GM12878 (cell line): ENCODE measurements around the gene ERC2. TPM values are rescaled to one million over a fixed set of nuclear protein-coding genes. Genes with fewer than 3 reads are reported as not detected.

Source experiments
- ATAC-seq: fragments of 200-7000 bp; cut with Tn5 transposase; 3 replicates; pipeline ENCODE4 v1.9.1; 2020; ENCODE audit warnings: mild to moderate bottlenecking, moderate library complexity
- BruUV-seq: library from RNA; stranded (reverse); fragments of 400-500 nt; replicated peaks from 2 replicates; lab custom pipeline; 2021; lab: Mats Ljungman, UMichigan
- CTCF ChIA-PET: fragments of 300-600 bp; sonication (Branson Sonifier 250); formaldehyde crosslinking; extraction: SDS; loops from one replicate; lab custom pipeline; 2021; ENCODE audit warnings: inconsistent platforms; lab: Yijun Ruan, JAX
- POLR2A ChIA-PET: fragments of 350-600 bp; formaldehyde crosslinking; extraction: SDS; loops from one replicate; lab custom pipeline; 2021; ENCODE audit warnings: inconsistent platforms; lab: Charles Lee
- RAD21 ChIA-PET: fragments of 300-600 bp; sonication (Branson Sonifier 250); formaldehyde crosslinking; loops from one replicate; lab custom pipeline; 2023; ENCODE audit warnings: antibody characterized with exemption; ENCODE audit not compliant: unreplicated experiment; lab: Charles Lee
- SMC1A ChIA-PET: fragments of 300-600 bp; sonication (Branson Sonifier 250); formaldehyde crosslinking; loops from one replicate; lab custom pipeline; 2023; ENCODE audit not compliant: unreplicated experiment, uncharacterized antibody; lab: Charles Lee
- DNase-seq: peaks from one replicate; pipeline ENCODE4 v3.0.0-alpha.2; 2011; ENCODE audit warnings: low read depth, low spot score
- FAIRE-seq: peaks from 3 replicates; lab custom pipeline; 2011; peaks lifted over from hg19 to GRCh38; lab: Jason Lieb, UNC
- H2AFZ ChIP-seq: 2 replicates; pipeline ENCODE4 v1.6.0; 2011; ENCODE audit warnings: low read depth, low read length, control low read depth; ENCODE audit not compliant: control insufficient read depth
- H3K27ac ChIP-seq: 2 replicates; pipeline ENCODE4 v1.5.1; 2011; ENCODE audit warnings: control low read depth; ENCODE audit not compliant: control insufficient read depth, insufficient read depth
- H3K27me3 ChIP-seq, 2 experiments: replicated peaks in 1 of 2; 2 replicates each; pipeline versions ENCODE4 v1.6.0 to v1.6.1; 2011; ENCODE audit warnings: low read length in 1 of 2; ENCODE audit not compliant: control insufficient read depth in 2 of 2, insufficient read depth in 2 of 2
- H3K36me3 ChIP-seq, 2 experiments: 2 replicates each; pipeline ENCODE4 v1.5.1; 2011; ENCODE audit warnings: low read length in 1 of 2; ENCODE audit not compliant: control insufficient read depth in 2 of 2, insufficient read depth in 2 of 2
- H3K4me1 ChIP-seq: 2 replicates; pipeline ENCODE4 v1.6.1; 2011; ENCODE audit warnings: mild to moderate bottlenecking, low read length, moderate library complexity, mixed read lengths; ENCODE audit not compliant: control insufficient read depth, insufficient read depth
- H3K4me2 ChIP-seq: 2 replicates; pipeline ENCODE4 v1.6.0; 2011; ENCODE audit warnings: control low read depth; ENCODE audit not compliant: control insufficient read depth, insufficient read depth
- H3K4me3 ChIP-seq: fragments of 200-600 bp; sonication (generic); 2 replicates; pipeline ENCODE4 v1.5.1; 2016
- H3K79me2 ChIP-seq: 2 replicates; pipeline ENCODE4 v1.6.0; 2011; ENCODE audit warnings: low read length; ENCODE audit not compliant: control insufficient read depth, insufficient read depth
- H3K9ac ChIP-seq: 2 replicates; pipeline ENCODE4 v1.8.0; 2011; ENCODE audit warnings: low read length, control low read depth, mixed read lengths; ENCODE audit not compliant: control insufficient read depth, insufficient read depth
- H3K9me3 ChIP-seq: replicated peaks from 3 replicates; pipeline ENCODE4 v1.5.1; 2011; ENCODE audit warnings: mild to moderate bottlenecking, low read length; ENCODE audit not compliant: control insufficient read depth, insufficient read depth
- H4K20me1 ChIP-seq: 2 replicates; pipeline ENCODE4 v1.6.0; 2011; ENCODE audit not compliant: control insufficient read depth, insufficient read depth
- ATF2 ChIP-seq: IDR thresholded peaks from 2 replicates; pipeline ENCODE4 v1.6.1; 2012; ENCODE audit warnings: low read length, inconsistent platforms
- CHD2 ChIP-seq: IDR thresholded peaks from 2 replicates; pipeline ENCODE4 v1.6.1; 2011; ENCODE audit warnings: low read depth, low read length, improper control_type of control experiment, borderline replicate concordance
- CHD4 ChIP-seq: fragments of 200-600 bp; sonication (generic); IDR thresholded peaks from 2 replicates; pipeline ENCODE4 v1.6.1; 2016; ENCODE audit warnings: mild to moderate bottlenecking
- EGR1 ChIP-seq, 2 experiments: IDR thresholded peaks; 1 replicate in 1 of 2; 2 replicates in 1 of 2; pipeline ENCODE4 v1.6.1; 2011 to 2012; ENCODE audit warnings: low read depth in 2 of 2, low read length in 2 of 2, borderline replicate concordance in 1 of 2, mild to moderate bottlenecking in 1 of 2, moderate library complexity in 1 of 2
- HDGF ChIP-seq: fragments of 450-650 bp; IDR thresholded peaks from 2 replicates; pipeline ENCODE4 v1.6.1; 2016; ENCODE audit warnings: antibody characterized with exemption
- IKZF1 ChIP-seq: fragments of 450-650 bp; conservative IDR thresholded peaks from 2 replicates; pipeline ENCODE4 v1.6.1; 2017; ENCODE audit warnings: antibody characterized with exemption, mild to moderate bottlenecking
- NFXL1 ChIP-seq: fragments of 450-650 bp; IDR thresholded peaks from 2 replicates; pipeline ENCODE4 v1.6.1; 2017; ENCODE audit warnings: antibody characterized with exemption, mild to moderate bottlenecking, borderline replicate concordance
- NR2C1 ChIP-seq: fragments of 450-650 bp; IDR thresholded peaks from 2 replicates; pipeline ENCODE4 v1.6.1; 2017; ENCODE audit warnings: antibody characterized with exemption, mild to moderate bottlenecking, moderate library complexity
- PRDM15 ChIP-seq: fragments of 450-650 bp; formaldehyde crosslinking; IDR thresholded peaks from 2 replicates; pipeline ENCODE4 v1.4.0; 2020; ENCODE audit warnings: mild to moderate bottlenecking, moderate library complexity
- SIX5 ChIP-seq: IDR thresholded peaks from 2 replicates; pipeline ENCODE4 v1.6.1; 2011; ENCODE audit warnings: mild to moderate bottlenecking, low read depth, low read length, moderate library complexity; ENCODE audit not compliant: severe bottlenecking
- STAT3 ChIP-seq: IDR thresholded peaks from 2 replicates; pipeline ENCODE4 v1.6.1; 2011; ENCODE audit warnings: low read depth, low read length, improper control_type of control experiment
- ZNF622 ChIP-seq: fragments of 450-650 bp; IDR thresholded peaks from 2 replicates; pipeline ENCODE4 v1.6.1; 2017; ENCODE audit warnings: mild to moderate bottlenecking, inconsistent platforms
- WGBS: methylation state at CpG from one replicate; pipeline ENCODE4 v1.1.6; 2016; ENCODE audit warnings: low lambda C conversion rate; ENCODE audit not compliant: insufficient replicate concordance, insufficient coverage; ENCODE audit errors: missing lambda C conversion rate; 5-methylcytosine and 5-hydroxymethylcytosine counted together
- in situ Hi-C: fragments of 300-500 bp; cut with MboI; formaldehyde crosslinking; loops from 9 replicates; pipeline ENCODE4 v1.14.3; 2018; ENCODE audit warnings: mixed read lengths
- intact Hi-C: fragments of 100-400 bp; cut with micrococcal nuclease; formaldehyde crosslinking; loops from one replicate; pipeline ENCODE4 v1.14.2; 2022; ENCODE audit not compliant: unreplicated experiment
- polyA plus RNA-seq, 11 experiments: library from polyadenylated mRNA; depleted of rRNA in 4 of 11; unstranded in 6 of 11; stranded (reverse) in 5 of 11; fragments of >200 nt; fragmentation: Nextera tagmentation in 4 of 11; fragmentation: Illumina TruSeq in 1 of 11; extraction: Ambion mirVana in 4 of 11; extraction: Trizol in 1 of 11; gene quantifications; 1 replicate in 1 of 11; 2 replicates in 10 of 11; pipeline versions ENCODE4 v1.2.1 to v1.2.3, GENCODE V29; 2011 to 2016; ENCODE audit warnings: inconsistent platforms in 2 of 11, missing spikeins in 2 of 11, low read depth in 1 of 11
- total RNA-seq, 4 experiments: library from RNA; depleted of rRNA in 3 of 4; stranded (reverse); fragments of >200 nt in 3 of 4; fragmentation: Illumina TruSeq in 1 of 4; extraction: Trizol in 1 of 4; gene quantifications; 2 replicates each; pipeline versions ENCODE4 v1.2.1 to v1.2.3, GENCODE V29; 2013 to 2021
- TF ChIP-seq, protein P1 (sequence below): fragments of 450-650 bp; IDR thresholded peaks from 2 replicates; pipeline ENCODE4 v1.6.1; 2017; ENCODE audit warnings: borderline replicate concordance
- TF ChIP-seq, protein P2 (sequence below): IDR thresholded peaks from 2 replicates; pipeline ENCODE4 v1.6.1; 2011; ENCODE audit warnings: mild to moderate bottlenecking, low read depth, low read length, moderate library complexity; ENCODE audit not compliant: insufficient replicate concordance

ERC2 gene
- total and polyA plus RNA-seq, 10 of the 15 experiments (the other 5 are each of a cell fraction or from before 2014, with no cell fraction given), result 0.06 to 1.4 (median 0.12) TPM; not detected in 3

- intact Hi-C loops, result loop anchor here (5.0 kb wide), 2 partner anchors 54 to 69 kb away; no protein-coding TSS in a partner anchor
- Histone ChIP-seq H4K20me1 (no peaks in the 10 kb centered on the region), H3K4me1 (peaks cover 41% of the 10 kb centered on the region), H3K79me2 (no peaks in the 10 kb centered on the region), H3K9me3 (no peaks in the 10 kb centered on the region), H3K9ac (no peak overlapping the region), H3K27me3 (no peaks in the 10 kb centered on the region), H3K4me3 (no peak overlapping the region), H3K36me3 (no peaks in the 10 kb centered on the region), H3K4me2 (no peak overlapping the region), H3K27ac (no peak overlapping the region), H2AFZ (no peak overlapping the region)
- 100% methylated on average over 3 of the region's 3 CpGs for WGBS
- in situ Hi-C loops, result no loop called here
- ATAC-seq (no peak), DNase-seq (no peak), FAIRE-seq (no peak)
- RAD21 ChIA-PET, result interaction anchor here (1.2 to 1.4 kb wide), 2 partner anchors 11 to 65 kb away, joined by 3 to 4 read pairs; no protein-coding TSS in a partner anchor
- BruUV-seq, result no TSS peak
- POLR2A ChIA-PET, result interaction anchor here (0.7 kb wide), 2 partner anchors 14 to 69 kb away, joined by 3 to 4 read pairs; no protein-coding TSS in a partner anchor
- SMC1A ChIA-PET, result interaction anchor here (0.6 to 5.4 kb wide), 10 partner anchors 10 to 120 kb away, joined by 3 to 34 read pairs (median 6); no protein-coding TSS in a partner anchor
- CTCF ChIA-PET, result interaction anchor here (1.2 to 2.9 kb wide), 3 partner anchors 14 to 45 kb away, joined by 6 to 13 read pairs (median 7); no protein-coding TSS in a partner anchor
- TF ChIP-seq SIX5 (no peak), NR2C1 (no peak), NFXL1 (no peak), CHD4 (no peak), IKZF1 (no peak), EGR1 (IDR thresholded peaks at IDR 0.05; ENCODE audit: borderline replicate concordance in 1 of 2, low read depth in 2 of 2, low read length in 2 of 2) (no peak), CHD2 (no peak), PRDM15 (CRISPR knock-in tag) (no peak), ZNF622 (no peak), HDGF (no peak), ATF2 (no peak), STAT3 (no peak)
- TF ChIP-seq, protein P1, sequence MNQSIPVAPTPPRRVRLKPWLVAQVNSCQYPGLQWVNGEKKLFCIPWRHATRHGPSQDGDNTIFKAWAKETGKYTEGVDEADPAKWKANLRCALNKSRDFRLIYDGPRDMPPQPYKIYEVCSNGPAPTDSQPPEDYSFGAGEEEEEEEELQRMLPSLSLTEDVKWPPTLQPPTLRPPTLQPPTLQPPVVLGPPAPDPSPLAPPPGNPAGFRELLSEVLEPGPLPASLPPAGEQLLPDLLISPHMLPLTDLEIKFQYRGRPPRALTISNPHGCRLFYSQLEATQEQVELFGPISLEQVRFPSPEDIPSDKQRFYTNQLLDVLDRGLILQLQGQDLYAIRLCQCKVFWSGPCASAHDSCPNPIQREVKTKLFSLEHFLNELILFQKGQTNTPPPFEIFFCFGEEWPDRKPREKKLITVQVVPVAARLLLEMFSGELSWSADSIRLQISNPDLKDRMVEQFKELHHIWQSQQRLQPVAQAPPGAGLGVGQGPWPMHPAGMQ, result no peak
- TF ChIP-seq, protein P2, sequence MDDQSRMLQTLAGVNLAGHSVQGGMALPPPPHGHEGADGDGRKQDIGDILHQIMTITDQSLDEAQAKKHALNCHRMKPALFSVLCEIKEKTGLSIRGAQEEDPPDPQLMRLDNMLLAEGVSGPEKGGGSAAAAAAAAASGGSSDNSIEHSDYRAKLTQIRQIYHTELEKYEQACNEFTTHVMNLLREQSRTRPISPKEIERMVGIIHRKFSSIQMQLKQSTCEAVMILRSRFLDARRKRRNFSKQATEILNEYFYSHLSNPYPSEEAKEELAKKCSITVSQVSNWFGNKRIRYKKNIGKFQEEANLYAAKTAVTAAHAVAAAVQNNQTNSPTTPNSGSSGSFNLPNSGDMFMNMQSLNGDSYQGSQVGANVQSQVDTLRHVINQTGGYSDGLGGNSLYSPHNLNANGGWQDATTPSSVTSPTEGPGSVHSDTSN, result no peak
Measured at GRCh38 chr3:55676643-55677042, 791.6 kb downstream of the ERC2 start.
